Mucosa of rectum (tissue), 2 donors: ENCODE measurements around the gene SPOUT1.
"Not testable (repeated sequence)": the region's sequence is repeated elsewhere in the genome, so short reads cannot be mapped to it uniquely, and the experiment has no call there.

Experiments used
- H3K27ac ChIP-seq, 2 donors: one replicate each; pipeline ENCODE4 v1.7.0; 2013; ENCODE audit warnings: inconsistent platforms in 2 of 2, low read depth in 2 of 2, low read length in 2 of 2
- H3K27me3 ChIP-seq, 2 donors: one replicate each; pipeline ENCODE4 v1.7.0; 2013; ENCODE audit warnings: low read length in 2 of 2; ENCODE audit not compliant: control insufficient read depth in 2 of 2, insufficient read depth in 2 of 2
- H3K36me3 ChIP-seq, 2 donors: one replicate each; pipeline ENCODE4 v1.7.0; 2013; ENCODE audit warnings: low read length in 2 of 2; ENCODE audit not compliant: control insufficient read depth in 2 of 2, insufficient read depth in 2 of 2
- H3K4me1 ChIP-seq, 2 donors: one replicate each; pipeline ENCODE4 v1.7.0; 2013; ENCODE audit warnings: low read length in 2 of 2, mild to moderate bottlenecking in 1 of 2; ENCODE audit not compliant: control insufficient read depth in 2 of 2, insufficient read depth in 2 of 2
- H3K4me3 ChIP-seq, 2 donors: one replicate each; pipeline ENCODE4 v1.7.0; 2013; ENCODE audit warnings: low read length in 2 of 2
- H3K9ac ChIP-seq, 2 donors: one replicate each; pipeline ENCODE4 v1.7.0; 2013; ENCODE audit warnings: low read length in 2 of 2, low read depth in 1 of 2, mild to moderate bottlenecking in 1 of 2
- H3K9me3 ChIP-seq, 2 donors: one replicate each; pipeline ENCODE4 v1.7.0; 2013; ENCODE audit warnings: low read length in 2 of 2; ENCODE audit not compliant: control insufficient read depth in 2 of 2
- donor health status: healthy.
- donor health status: Normal muscosa, but diverticular disease.

Gene SPOUT1

GRCh38 chr9:128809036-128809599 is 20.5 kb downstream of the SPOUT1 start:
- Histone ChIP-seq H3K36me3 (peaks cover 30 to 32% of the 10 kb centered on the region in 2 donors), H3K4me1 (no peaks in the 10 kb centered on the region)

GRCh38 chr9:128808543-128808942 is 21.1 kb downstream of the SPOUT1 start:
- Histone ChIP-seq H3K4me3 (no peak overlapping the region), H3K9ac (no peak overlapping the region), H3K27ac (no peak overlapping the region), H3K4me1 (no peaks in the 10 kb centered on the region), H3K9me3 (no peaks in the 10 kb centered on the region), H3K36me3 (peaks cover 36 to 37% of the 10 kb centered on the region in 2 donors), H3K27me3 (no peaks in the 10 kb centered on the region)

More at GRCh38 chr9:128809036-128809599, 20.5 kb downstream of the SPOUT1 start:
- Histone ChIP-seq H3K4me3 (no peak overlapping the region), H3K27ac (no peak overlapping the region), H3K9ac (no peak overlapping the region), H3K27me3 (no peaks in the 10 kb centered on the region), H3K9me3 (no peaks in the 10 kb centered on the region)

- H3K4me3 ChIP-seq = no peak overlapping the region
- H3K4me1 ChIP-seq = no peaks in the 10 kb centered on the region
- peaks cover 43 to 45% of the 10 kb centered on the region in 2 donors for H3K36me3 ChIP-seq
- H3K27me3 ChIP-seq = no peaks in the 10 kb centered on the region
- H3K27ac ChIP-seq = no peak overlapping the region
- no peaks in the 10 kb centered on the region for H3K9me3 ChIP-seq
- H3K9ac ChIP-seq = no peak overlapping the region
Measured at GRCh38 chr9:128807827-128808226, 21.8 kb downstream of the SPOUT1 start.

- peaks cover 49 to 56% of the 10 kb centered on the region in 2 donors for H3K36me3 ChIP-seq
- no peak overlapping the region for H3K27ac ChIP-seq
- no peaks in the 10 kb centered on the region for H3K27me3 ChIP-seq
- no peaks in the 10 kb centered on the region for H3K4me1 ChIP-seq
- H3K9ac ChIP-seq = no peak overlapping the region
- H3K9me3 ChIP-seq = no peaks in the 10 kb centered on the region
- no peak overlapping the region for H3K4me3 ChIP-seq
Measured at GRCh38 chr9:128805661-128806060, 23.9 kb downstream of the SPOUT1 start.

- H3K36me3 ChIP-seq = peaks cover 54 to 66% of the 10 kb centered on the region in 2 donors
- H3K4me1 ChIP-seq = no peaks in the 10 kb centered on the region
- no peak overlapping the region for H3K9ac ChIP-seq
- no peak overlapping the region for H3K4me3 ChIP-seq
- H3K9me3 ChIP-seq = no peaks in the 10 kb centered on the region
- H3K27ac ChIP-seq = no peak overlapping the region
- no peaks in the 10 kb centered on the region for H3K27me3 ChIP-seq
Measured at GRCh38 chr9:128802482-128802881, 27.1 kb downstream of the SPOUT1 start.

- Histone ChIP-seq H3K4me1 (no peaks in the 10 kb centered on the region), H3K9ac (no peak overlapping the region), H3K36me3 (peaks cover 43 to 59% of the 10 kb centered on the region in 2 donors), H3K9me3 (no peaks in the 10 kb centered on the region), H3K4me3 (no peak overlapping the region), H3K27me3 (no peaks in the 10 kb centered on the region), H3K27ac (no peak overlapping the region)
Measured at GRCh38 chr9:128800061-128800460, 29.5 kb downstream of the SPOUT1 start.

GRCh38 chr9:128798896-128799295 is 30.7 kb downstream of the SPOUT1 start:
- H3K36me3 ChIP-seq = peaks cover 41 to 60% of the 10 kb centered on the region in 2 donors
- H3K4me1 ChIP-seq = no peaks in the 10 kb centered on the region
- H3K4me3 ChIP-seq = no peak overlapping the region
- no peaks in the 10 kb centered on the region for H3K27me3 ChIP-seq
- H3K9me3 ChIP-seq = no peaks in the 10 kb centered on the region
- H3K27ac ChIP-seq = no peak overlapping the region
- no peak overlapping the region for H3K9ac ChIP-seq

GRCh38 chr9:128794961-128795360 is 34.6 kb downstream of the SPOUT1 start:
- H3K4me3 ChIP-seq, H3K27me3 ChIP-seq, H3K9ac ChIP-seq, H3K4me1 ChIP-seq, H3K9me3 ChIP-seq, H3K27ac ChIP-seq: not testable (repeated sequence)
- H3K36me3 ChIP-seq = peaks cover 46 to 70% of the 10 kb centered on the region in 2 donors

- no peaks in the 10 kb centered on the region for H3K9me3 ChIP-seq
- peaks cover 2 to 7% of the 10 kb centered on the region in 2 donors for H3K4me1 ChIP-seq
- no peak overlapping the region for H3K4me3 ChIP-seq
- H3K27ac ChIP-seq = no peak overlapping the region
- no peak overlapping the region for H3K9ac ChIP-seq
- peaks cover 37 to 55% of the 10 kb centered on the region in 2 donors for H3K36me3 ChIP-seq
- no peaks in the 10 kb centered on the region for H3K27me3 ChIP-seq
Measured at GRCh38 chr9:128792978-128793686, 36.5 kb downstream of the SPOUT1 start.

GRCh38 chr9:128792134-128792533 is 37.5 kb downstream of the SPOUT1 start:
- Histone ChIP-seq H3K9me3 (no peaks in the 10 kb centered on the region), H3K27ac (no peak overlapping the region), H3K36me3 (peaks cover 31 to 49% of the 10 kb centered on the region in 2 donors)

More at GRCh38 chr9:128792134-128792533, 37.5 kb downstream of the SPOUT1 start:
- H3K4me1 ChIP-seq = peaks cover 8 to 11% of the 10 kb centered on the region in 2 donors
- H3K9ac ChIP-seq = no peak overlapping the region
- H3K4me3 ChIP-seq = no peak overlapping the region
- H3K27me3 ChIP-seq = no peaks in the 10 kb centered on the region
